ENCODE data around the gene GMPR. TPM values are rescaled to one million over a fixed set of nuclear protein-coding genes. Genes with fewer than 3 reads are reported as not detected.

Gene GMPR
- total RNA-seq, 4 donors from 2014 or later: 0.53 to 6.3 (median 1.6) TPM

DNA sequence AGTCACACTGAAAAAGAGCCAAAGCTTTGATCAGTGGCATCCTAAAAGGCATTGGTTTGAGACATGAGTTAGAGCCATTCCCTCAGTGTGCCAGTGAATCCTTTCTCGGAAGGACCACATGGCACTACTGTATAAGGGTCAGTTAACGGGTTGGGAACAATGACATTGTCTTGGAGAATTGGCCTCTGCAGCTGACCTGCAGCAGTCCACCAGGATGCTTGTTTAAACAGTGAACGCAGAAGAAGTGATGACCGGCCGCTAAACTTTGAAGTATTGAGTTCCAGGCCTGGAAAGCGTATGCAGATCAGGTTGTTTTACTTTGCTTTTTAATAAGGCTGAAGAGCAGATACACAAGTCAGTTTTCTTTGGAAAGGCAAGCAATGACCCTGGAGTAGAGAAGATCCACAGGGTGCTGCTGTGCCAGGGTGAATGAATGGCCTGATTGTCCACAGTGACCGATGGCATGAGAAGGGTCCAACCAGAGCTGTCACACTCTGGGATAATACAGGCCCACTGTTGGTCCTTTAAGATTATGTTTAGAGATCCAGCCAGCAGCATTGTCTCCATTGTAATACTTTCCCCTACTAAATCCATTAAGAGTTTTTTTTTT lies 57.8 kb downstream of the GMPR start:
- H3K4me1 ChIP-seq: peaks cover 0 to 11% (median 0%) of the 10 kb centered on the region in 3 donors
- 94 to 97% methylated on average over 6 to 7 of the region's 7 CpGs for whole genome bisulfite sequencing, 2 donors
- peaks cover 0 to 21% (median 0%) of the 10 kb centered on the region in 3 donors for H3K36me3 ChIP-seq
- intact Hi-C loops (cut with DNase I): no loop called here
- H3K4me3 ChIP-seq: no peak overlapping the region
- TF ChIP-seq, protein P1, sequence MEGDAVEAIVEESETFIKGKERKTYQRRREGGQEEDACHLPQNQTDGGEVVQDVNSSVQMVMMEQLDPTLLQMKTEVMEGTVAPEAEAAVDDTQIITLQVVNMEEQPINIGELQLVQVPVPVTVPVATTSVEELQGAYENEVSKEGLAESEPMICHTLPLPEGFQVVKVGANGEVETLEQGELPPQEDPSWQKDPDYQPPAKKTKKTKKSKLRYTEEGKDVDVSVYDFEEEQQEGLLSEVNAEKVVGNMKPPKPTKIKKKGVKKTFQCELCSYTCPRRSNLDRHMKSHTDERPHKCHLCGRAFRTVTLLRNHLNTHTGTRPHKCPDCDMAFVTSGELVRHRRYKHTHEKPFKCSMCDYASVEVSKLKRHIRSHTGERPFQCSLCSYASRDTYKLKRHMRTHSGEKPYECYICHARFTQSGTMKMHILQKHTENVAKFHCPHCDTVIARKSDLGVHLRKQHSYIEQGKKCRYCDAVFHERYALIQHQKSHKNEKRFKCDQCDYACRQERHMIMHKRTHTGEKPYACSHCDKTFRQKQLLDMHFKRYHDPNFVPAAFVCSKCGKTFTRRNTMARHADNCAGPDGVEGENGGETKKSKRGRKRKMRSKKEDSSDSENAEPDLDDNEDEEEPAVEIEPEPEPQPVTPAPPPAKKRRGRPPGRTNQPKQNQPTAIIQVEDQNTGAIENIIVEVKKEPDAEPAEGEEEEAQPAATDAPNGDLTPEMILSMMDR (IDR thresholded peaks at IDR 0.05): no peak
- TF ChIP-seq POLR2A (IDR thresholded peaks at IDR 0.05): no peak
- no peaks in the 10 kb centered on the region for H3K9me3 ChIP-seq
- no peaks in the 10 kb centered on the region for H3K27me3 ChIP-seq
- no peak for DNase-seq
- no peak overlapping the region for H3K27ac ChIP-seq

DNA sequence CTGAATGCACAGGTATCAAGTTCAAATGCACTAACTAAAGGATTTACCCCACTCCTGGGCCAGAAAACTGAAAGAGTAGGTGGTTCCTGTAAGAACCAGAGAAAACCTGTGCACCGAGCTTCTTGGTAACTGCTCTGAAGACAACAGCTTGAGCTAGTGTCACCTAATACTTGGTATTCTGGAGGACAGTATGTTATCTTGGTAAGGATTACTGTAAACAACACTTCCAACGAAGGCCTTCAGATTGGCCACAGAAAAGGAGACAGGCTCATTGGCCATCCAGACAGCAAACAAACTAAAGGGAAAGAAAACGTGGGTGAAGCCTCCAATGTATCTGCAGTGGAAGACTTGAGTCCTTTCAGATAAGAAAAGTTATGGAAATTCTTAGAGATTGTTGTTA lies 61.5 kb downstream of the GMPR start:
- TF ChIP-seq, protein P1 (IDR thresholded peaks at IDR 0.05): no peak
- no peak for TF ChIP-seq POLR2A (IDR thresholded peaks at IDR 0.05)
- H3K9me3 ChIP-seq: no peaks in the 10 kb centered on the region
- no peak for DNase-seq
- H3K27ac ChIP-seq: no peak overlapping the region
- H3K4me1 ChIP-seq: no peaks in the 10 kb centered on the region
- WGBS, 2 donors: 81 to 92% methylated on average over 3 of the region's 3 CpGs
- H3K36me3 ChIP-seq: peaks cover 0 to 47% (median 5%) of the 10 kb centered on the region in 3 donors
- intact Hi-C loops (cut with DNase I): no loop called here
- no peak overlapping the region for H3K4me3 ChIP-seq
- H3K27me3 ChIP-seq: no peaks in the 10 kb centered on the region

DNA sequence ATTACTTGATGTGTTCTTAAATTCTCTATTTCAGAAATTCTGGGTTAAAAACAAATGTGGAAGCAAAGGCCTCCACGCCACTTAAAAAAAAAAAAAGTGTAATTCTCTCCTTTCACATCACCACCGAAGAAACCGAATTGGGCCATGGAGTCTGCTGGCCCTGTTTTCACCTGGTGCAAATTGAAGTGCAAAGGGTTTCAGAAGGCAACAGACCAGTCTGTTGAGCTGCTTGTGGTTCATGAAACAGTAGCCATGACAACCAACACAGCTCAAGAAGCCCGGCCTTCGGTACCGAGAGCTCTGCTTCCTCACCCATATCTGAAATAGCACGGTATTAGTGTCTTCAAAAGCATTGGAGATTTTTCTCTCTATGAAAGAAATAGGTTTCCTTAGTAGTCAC lies 63.1 kb downstream of the GMPR start:
- H3K27ac ChIP-seq: no peak overlapping the region
- no peaks in the 10 kb centered on the region for H3K4me1 ChIP-seq
- 79 to 84% methylated on average over 6 to 7 of the region's 7 CpGs for WGBS, 2 donors
- H3K36me3 ChIP-seq: peaks cover 0 to 59% (median 5%) of the 10 kb centered on the region in 3 donors
- no peaks in the 10 kb centered on the region for H3K9me3 ChIP-seq
- H3K27me3 ChIP-seq: no peaks in the 10 kb centered on the region
- intact Hi-C loops (cut with DNase I): no loop called here
- no peak for DNase-seq
- no peak overlapping the region for H3K4me3 ChIP-seq
- TF ChIP-seq, protein P1 (IDR thresholded peaks at IDR 0.05): no peak

DNA sequence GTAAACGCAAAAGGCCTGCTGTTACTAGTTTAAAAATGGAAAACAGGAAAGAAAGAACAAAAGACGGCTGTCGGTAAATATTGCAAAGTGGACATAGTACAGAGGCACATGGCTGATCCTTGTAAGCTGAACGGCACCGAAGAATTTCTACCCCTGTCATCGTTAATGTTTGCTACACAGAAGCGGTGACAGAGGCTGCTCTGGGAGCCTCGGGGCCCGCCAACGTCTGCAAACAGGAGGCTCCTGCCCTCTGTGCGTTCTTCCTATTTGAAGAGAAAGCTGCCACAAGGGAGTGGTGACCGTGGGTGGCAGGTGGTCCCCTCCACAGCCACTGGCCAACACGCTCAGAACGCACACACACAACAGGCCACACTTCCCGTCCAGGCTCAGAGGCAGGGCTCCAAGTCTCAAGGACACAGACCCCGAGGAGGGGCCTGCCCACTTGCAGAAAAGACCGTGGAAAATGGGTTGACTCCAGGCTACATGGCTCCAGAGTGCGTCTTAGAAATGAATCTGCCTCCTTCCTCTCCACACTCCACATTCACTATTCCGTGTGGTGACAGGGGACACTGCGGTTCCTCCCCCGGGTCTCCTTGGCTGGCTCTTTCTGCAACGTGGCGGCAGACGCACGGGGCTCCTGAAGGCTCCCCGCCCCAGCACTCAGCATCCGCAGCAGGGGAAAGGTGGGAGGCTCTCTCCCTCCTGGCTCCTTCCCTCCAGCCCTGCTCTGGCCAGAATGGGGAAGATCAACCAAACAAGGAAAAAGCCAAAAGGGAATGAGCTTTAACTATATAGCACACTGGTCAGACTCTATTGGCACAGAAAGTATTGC lies 64.5 kb downstream of the GMPR start:
- Histone ChIP-seq H3K4me1 (no peaks in the 10 kb centered on the region), H3K9me3 (no peaks in the 10 kb centered on the region), H3K27ac (no peak overlapping the region), H3K36me3 (peaks cover 0 to 64% (median 5%) of the 10 kb centered on the region in 3 donors), H3K27me3 (no peaks in the 10 kb centered on the region), H3K4me3 (no peak overlapping the region)
- DNase-seq: no peak
- intact Hi-C loops (cut with DNase I): no loop called here
- TF ChIP-seq POLR2A (IDR thresholded peaks at IDR 0.05): no peak
- TF ChIP-seq, protein P1 (IDR thresholded peaks at IDR 0.05): no peak
- WGBS, 2 donors: 72 to 79% methylated on average over 12 to 18 of the region's 27 CpGs

DNA sequence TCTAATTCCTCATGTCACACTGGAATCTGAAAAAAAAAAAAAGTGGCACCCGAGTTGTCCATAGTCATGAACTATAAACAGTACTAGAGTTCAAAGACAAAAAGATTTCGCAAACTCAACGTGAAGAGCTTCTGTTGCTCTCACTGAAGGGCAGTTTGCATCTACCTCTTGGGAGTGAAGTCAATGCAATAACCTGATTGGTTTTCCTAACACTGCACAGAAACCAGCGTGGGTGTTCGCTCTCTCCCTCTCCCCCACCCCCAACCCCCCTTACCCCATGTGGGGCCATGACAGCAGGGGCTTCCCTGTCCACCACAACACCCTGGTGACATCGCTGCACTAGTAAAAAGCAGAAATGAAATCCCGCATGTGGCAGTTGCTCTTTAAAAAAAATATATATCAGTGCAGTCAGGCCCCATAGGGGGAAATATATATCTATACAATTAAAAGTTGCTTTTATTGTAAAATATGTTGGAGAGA lies 66.9 kb downstream of the GMPR start:
- H3K9me3 ChIP-seq: no peaks in the 10 kb centered on the region
- 65 to 75% methylated on average over 5 to 7 of the region's 7 CpGs for WGBS, 2 donors
- H3K4me1 ChIP-seq: no peaks in the 10 kb centered on the region
- no peak overlapping the region for H3K4me3 ChIP-seq
- intact Hi-C loops (cut with DNase I): no loop called here
- no peaks in the 10 kb centered on the region for H3K27me3 ChIP-seq
- DNase-seq: no peak
- TF ChIP-seq POLR2A (IDR thresholded peaks at IDR 0.05): no peak
- TF ChIP-seq, protein P1 (IDR thresholded peaks at IDR 0.05): no peak
- peaks cover 0 to 65% (median 5%) of the 10 kb centered on the region in 3 donors for H3K36me3 ChIP-seq
- no peak overlapping the region for H3K27ac ChIP-seq

Measured in esophagus squamous epithelium (tissue), 5 donors.